GM18499 (cell line): ENCODE measurements around the gene FBH1.
"Not testable (repeated sequence)": the region's sequence is repeated elsewhere in the genome, so short reads cannot be mapped to it uniquely, and the experiment has no call there.

Experiments used
- ATAC-seq: cut with Tn5 transposase; IDR thresholded peaks from one replicate; pipeline ENCODE4 v1.9.1; 2021; ENCODE audit warnings: moderate number of reproducible peaks; ENCODE audit not compliant: insufficient read depth, unreplicated experiment

Gene FBH1

GRCh38 chr10:5953676-5954075 is 63.6 kb downstream of the FBH1 start:
- no peak for ATAC-seq

GRCh38 chr10:5956146-5956936 is 66.3 kb downstream of the FBH1 start:
- ATAC-seq = no peak

GRCh38 chr10:5958077-5958476 is 68.0 kb downstream of the FBH1 start:
- no peak for ATAC-seq

GRCh38 chr10:5958675-5959074 is 68.6 kb downstream of the FBH1 start:
- no peak for ATAC-seq

GRCh38 chr10:5959142-5959541 is 69.1 kb downstream of the FBH1 start:
- no peak for ATAC-seq

GRCh38 chr10:5959581-5960069 is 69.6 kb downstream of the FBH1 start:
- no peak for ATAC-seq

- no peak for ATAC-seq
Measured at GRCh38 chr10:5960070-5960972, 70.3 kb downstream of the FBH1 start.

GRCh38 chr10:5960973-5961275 is 70.9 kb downstream of the FBH1 start:
- ATAC-seq = not testable (repeated sequence)

- ATAC-seq = no peak
Measured at GRCh38 chr10:5961405-5962100, 71.5 kb downstream of the FBH1 start.

GRCh38 chr10:5962358-5962940 is 72.4 kb downstream of the FBH1 start:
- ATAC-seq = not testable (repeated sequence)

GRCh38 chr10:5963071-5963470 is 73.0 kb downstream of the FBH1 start:
- ATAC-seq = no peak

GRCh38 chr10:5963591-5963990 is 73.5 kb downstream of the FBH1 start:
- no peak for ATAC-seq

- no peak for ATAC-seq
Measured at GRCh38 chr10:5964736-5965135, 74.7 kb downstream of the FBH1 start.

GRCh38 chr10:5965266-5965665 is 75.2 kb downstream of the FBH1 start:
- no peak for ATAC-seq

- ATAC-seq = no peak
Measured at GRCh38 chr10:5968037-5968680, 78.1 kb downstream of the FBH1 start.

- ATAC-seq = no peak
Measured at GRCh38 chr10:5968681-5969453, 78.8 kb downstream of the FBH1 start.

- no peak for ATAC-seq
Measured at GRCh38 chr10:5970066-5970465, 80.0 kb downstream of the FBH1 start.

GRCh38 chr10:5970527-5970926 is 80.5 kb downstream of the FBH1 start:
- no peak for ATAC-seq

- no peak for ATAC-seq
Measured at GRCh38 chr10:5971315-5971832, 81.3 kb downstream of the FBH1 start.
